Left ventricle myocardium inferior (tissue), 1 donor: ENCODE data around the gene RNGTT. TPM values are rescaled to one million over a fixed set of nuclear protein-coding genes. Genes with fewer than 3 reads are reported as not detected.

ENCODE experiments used
- DNase-seq: peaks from one replicate; pipeline ENCODE4 v3.0.0-alpha.2; 2020
- H3K27ac ChIP-seq: fragments of 200-600 bp; replicated peaks from 2 replicates; pipeline ENCODE4 v1.8.0; 2021
- H3K27me3 ChIP-seq: fragments of 200-600 bp; 2 replicates; pipeline ENCODE4 v1.8.0; 2021; ENCODE audit warnings: low read depth
- H3K36me3 ChIP-seq: fragments of 200-600 bp; 2 replicates; pipeline ENCODE4 v1.8.0; 2021
- H3K4me1 ChIP-seq: fragments of 200-600 bp; 2 replicates; pipeline ENCODE4 v1.8.0; 2021
- H3K4me3 ChIP-seq: fragments of 200-600 bp; 2 replicates; pipeline ENCODE4 v1.8.0; 2021; ENCODE audit warnings: mild to moderate bottlenecking, moderate library complexity
- H3K9me3 ChIP-seq: fragments of 200-600 bp; replicated peaks from 2 replicates; pipeline ENCODE4 v1.8.0; 2021
- intact Hi-C: fragments of 100-400 bp; cut with micrococcal nuclease; formaldehyde crosslinking; loops from one replicate; pipeline ENCODE4 v1.11.0; 2022
- total RNA-seq: library from RNA; stranded (reverse); fragmentation: NEBNext Ultra II Directional; extraction: Animal tissue kit (Norgen Biotek cat#: 25700); gene quantifications from one replicate; pipeline ENCODE4 v1.2.1, GENCODE V29; 2021
- TF ChIP-seq, protein P1 (sequence below): fragments of 200-600 bp; IDR thresholded peaks from 2 replicates; pipeline ENCODE4 v1.8.0; 2021; ENCODE audit warnings: antibody characterized with exemption, mild to moderate bottlenecking, borderline replicate concordance
- donor health status: DM: no; HTN: yes; CAD: no; lungs with severe emphysema.

RNGTT gene
- total RNA-seq, 1 donor from 2014 or later = 9.1 TPM

GRCh38 chr6:88566746-88567534 is 396.5 kb downstream of the RNGTT start:
- H3K36me3 ChIP-seq = no peaks in the 10 kb centered on the region
- no peaks in the 10 kb centered on the region for H3K27me3 ChIP-seq
- H3K9me3 ChIP-seq = peaks cover 12% of the 10 kb centered on the region
- H3K4me3 ChIP-seq = no peak overlapping the region
- H3K4me1 ChIP-seq = no peaks in the 10 kb centered on the region
- TF ChIP-seq, protein P1, sequence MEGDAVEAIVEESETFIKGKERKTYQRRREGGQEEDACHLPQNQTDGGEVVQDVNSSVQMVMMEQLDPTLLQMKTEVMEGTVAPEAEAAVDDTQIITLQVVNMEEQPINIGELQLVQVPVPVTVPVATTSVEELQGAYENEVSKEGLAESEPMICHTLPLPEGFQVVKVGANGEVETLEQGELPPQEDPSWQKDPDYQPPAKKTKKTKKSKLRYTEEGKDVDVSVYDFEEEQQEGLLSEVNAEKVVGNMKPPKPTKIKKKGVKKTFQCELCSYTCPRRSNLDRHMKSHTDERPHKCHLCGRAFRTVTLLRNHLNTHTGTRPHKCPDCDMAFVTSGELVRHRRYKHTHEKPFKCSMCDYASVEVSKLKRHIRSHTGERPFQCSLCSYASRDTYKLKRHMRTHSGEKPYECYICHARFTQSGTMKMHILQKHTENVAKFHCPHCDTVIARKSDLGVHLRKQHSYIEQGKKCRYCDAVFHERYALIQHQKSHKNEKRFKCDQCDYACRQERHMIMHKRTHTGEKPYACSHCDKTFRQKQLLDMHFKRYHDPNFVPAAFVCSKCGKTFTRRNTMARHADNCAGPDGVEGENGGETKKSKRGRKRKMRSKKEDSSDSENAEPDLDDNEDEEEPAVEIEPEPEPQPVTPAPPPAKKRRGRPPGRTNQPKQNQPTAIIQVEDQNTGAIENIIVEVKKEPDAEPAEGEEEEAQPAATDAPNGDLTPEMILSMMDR = no peak
- intact Hi-C loops = no loop called here
- no peak for DNase-seq
- H3K27ac ChIP-seq = no peak overlapping the region

DNA sequence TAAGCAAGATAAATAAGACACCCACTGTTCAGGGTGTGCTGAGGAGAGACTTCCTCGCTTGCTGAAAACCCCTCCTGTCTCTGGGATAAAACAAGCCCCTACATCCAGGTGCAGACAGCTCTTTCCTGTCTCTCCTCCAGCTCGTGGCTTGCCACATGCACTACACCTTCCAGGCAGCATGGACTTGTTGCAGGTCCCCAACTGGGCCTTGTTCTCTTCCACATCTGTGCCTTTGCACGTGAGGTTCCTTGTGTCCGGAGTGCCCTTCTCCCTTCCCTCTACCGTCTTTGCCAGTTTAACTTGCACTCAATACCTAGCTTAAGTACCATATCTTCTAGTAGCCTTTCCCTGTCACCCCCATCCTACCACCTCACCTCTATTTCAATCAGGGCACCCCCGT is 397.6 kb downstream of the RNGTT start:
- no peak for DNase-seq
- Histone ChIP-seq H3K27me3 (no peaks in the 10 kb centered on the region), H3K36me3 (no peaks in the 10 kb centered on the region), H3K9me3 (peaks cover 12% of the 10 kb centered on the region), H3K4me1 (peaks cover 6% of the 10 kb centered on the region), H3K27ac (no peak overlapping the region), H3K4me3 (no peak overlapping the region)
- TF ChIP-seq, protein P1 = no peak
- intact Hi-C loops = no loop called here

DNA sequence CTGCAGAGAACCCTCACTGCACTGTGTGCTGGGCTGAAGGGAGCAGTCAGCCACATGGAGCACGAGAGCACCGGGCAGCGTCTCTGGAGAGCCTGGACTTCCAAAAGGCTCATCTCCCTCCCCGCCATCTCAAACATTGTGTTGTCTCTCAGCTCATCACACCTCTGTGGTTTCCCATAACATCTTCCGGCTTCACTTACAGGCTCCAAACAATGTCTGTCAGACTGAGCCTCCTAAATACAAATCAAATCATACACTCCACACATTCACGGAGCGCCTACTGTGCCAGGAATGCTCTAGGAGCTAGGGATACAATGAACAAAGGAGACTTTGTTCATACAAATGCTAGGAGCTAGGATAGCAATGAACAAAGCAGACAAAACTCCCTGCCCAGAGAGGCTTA is 398.0 kb downstream of the RNGTT start:
- Histone ChIP-seq H3K27me3 (no peaks in the 10 kb centered on the region), H3K4me3 (no peak overlapping the region), H3K9me3 (peaks cover 12% of the 10 kb centered on the region), H3K4me1 (peaks cover 6% of the 10 kb centered on the region), H3K36me3 (no peaks in the 10 kb centered on the region), H3K27ac (no peak overlapping the region)
- DNase-seq = no peak
- TF ChIP-seq, protein P1 = no peak
- intact Hi-C loops = no loop called here

- H3K4me3 ChIP-seq = no peak overlapping the region
Observed at GRCh38 chr6:88563277-88563625, 400.2 kb downstream of the RNGTT start.

DNA sequence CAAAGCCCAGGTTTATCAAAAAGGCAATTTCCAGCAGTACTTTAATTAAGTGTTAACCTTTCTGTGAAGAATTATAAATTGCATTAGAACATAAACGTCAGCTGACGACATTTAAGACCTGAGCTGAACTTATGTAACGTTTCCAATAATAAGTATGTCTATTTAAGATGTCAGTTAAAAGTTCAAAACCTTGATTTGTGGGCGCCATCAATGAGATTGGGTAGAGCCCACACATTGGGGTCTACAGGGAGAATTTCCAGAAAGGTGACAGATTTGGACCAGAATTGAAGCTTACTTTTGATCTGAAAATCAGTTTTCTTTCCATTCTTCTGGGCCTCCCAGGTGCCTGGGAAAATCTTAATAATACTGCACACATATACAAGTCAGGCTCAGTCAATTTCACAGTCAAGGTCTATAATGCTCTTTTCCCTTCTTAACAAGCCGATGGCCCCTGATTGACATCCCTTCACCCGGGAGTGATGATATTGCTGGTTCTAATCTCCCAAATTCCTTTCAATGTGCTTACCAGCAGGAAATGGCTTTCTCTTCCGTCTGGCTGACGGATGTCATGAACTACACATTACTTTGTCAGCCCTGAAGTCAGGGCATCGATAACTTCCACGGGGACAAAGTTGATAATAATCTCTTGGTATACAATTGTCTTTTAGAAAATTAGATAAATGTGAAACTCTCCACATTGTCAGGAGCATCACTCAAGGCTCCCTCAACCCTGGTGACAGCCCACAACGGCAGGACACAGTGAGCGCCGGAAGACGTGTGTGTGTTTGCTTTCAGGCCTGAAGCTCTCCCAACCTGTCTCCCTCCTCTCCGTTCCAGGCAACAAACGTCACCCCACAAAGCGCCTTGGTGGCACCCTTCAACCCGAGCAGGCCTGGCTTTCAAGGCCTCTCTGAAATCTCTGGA is 400.8 kb downstream of the RNGTT start:
- Histone ChIP-seq H3K27me3 (no peaks in the 10 kb centered on the region), H3K36me3 (no peaks in the 10 kb centered on the region), H3K9me3 (no peaks in the 10 kb centered on the region), H3K27ac (no peak overlapping the region), H3K4me1 (peaks cover 6% of the 10 kb centered on the region), H3K4me3 (no peak overlapping the region)
- no peak for DNase-seq
- TF ChIP-seq, protein P1 = no peak
- intact Hi-C loops = no loop called here

More at GRCh38 chr6:88563277-88563625, 400.2 kb downstream of the RNGTT start:
- H3K27me3 ChIP-seq = no peaks in the 10 kb centered on the region
- DNase-seq = no peak
- no peaks in the 10 kb centered on the region for H3K9me3 ChIP-seq
- intact Hi-C loops = no loop called here
- TF ChIP-seq, protein P1 = no peak
- H3K4me1 ChIP-seq = peaks cover 6% of the 10 kb centered on the region
- no peaks in the 10 kb centered on the region for H3K36me3 ChIP-seq
- H3K27ac ChIP-seq = no peak overlapping the region
